Endothelial cell of umbilical vein (primary cell): ENCODE measurements around the gene CCNG1. TPM values are rescaled to one million over a fixed set of nuclear protein-coding genes. Genes with fewer than 3 reads are reported as not detected.

Experiments
- BruUV-seq: library from RNA; stranded (reverse); fragments of 400-500 nt; replicated peaks from 2 replicates; lab custom pipeline; 2021; lab: Mats Ljungman, UMichigan
- CTCF ChIA-PET: fragments of 300-600, 350-600 bp; sonication (Branson Sonifier 250); formaldehyde crosslinking; loops from one replicate; lab custom pipeline; 2021; ENCODE audit warnings: antibody characterized with exemption, inconsistent platforms; lab: Charles Lee
- POLR2A ChIA-PET: fragments of 300-600, 350-600 bp; sonication (Branson Sonifier 250); formaldehyde crosslinking; loops from one replicate; lab custom pipeline; 2021; ENCODE audit warnings: antibody characterized with exemption, inconsistent platforms; lab: Charles Lee
- DNase-seq: peaks from one replicate; pipeline ENCODE4 v3.0.0-alpha.2; 2011; ENCODE audit warnings: low read depth, low spot score
- FAIRE-seq: peaks from 2 replicates; lab custom pipeline; 2011; peaks lifted over from hg19 to GRCh38; lab: Jason Lieb, UNC
- H2AFZ ChIP-seq: 2 replicates; pipeline ENCODE4 v1.6.0; 2012; ENCODE audit warnings: low read depth, low read length, control low read depth, inconsistent platforms
- H3K27ac ChIP-seq: 2 replicates; pipeline ENCODE4 v1.5.1; 2011; ENCODE audit warnings: low read depth, mild to moderate bottlenecking, control low read depth, low read length, moderate library complexity; ENCODE audit not compliant: insufficient read depth
- H3K27me3 ChIP-seq, 2 experiments: 2 replicates each; pipeline versions ENCODE4 v1.6.0 to v1.6.1; 2011; ENCODE audit warnings: low read length in 2 of 2, mixed read lengths in 1 of 2; ENCODE audit not compliant: control insufficient read depth in 2 of 2, insufficient read depth in 2 of 2
- H3K36me3 ChIP-seq, 2 experiments: 2 replicates in 1 of 2; 3 replicates in 1 of 2; pipeline ENCODE4 v1.5.1; 2011; ENCODE audit warnings: low read length in 2 of 2, mild to moderate bottlenecking in 1 of 2, moderate library complexity in 1 of 2; ENCODE audit not compliant: control insufficient read depth in 2 of 2, insufficient read depth in 2 of 2; ENCODE audit errors: extremely low read depth in 1 of 2
- H3K4me1 ChIP-seq: 3 replicates; pipeline ENCODE4 v1.5.1; 2011; ENCODE audit warnings: mild to moderate bottlenecking, low read length; ENCODE audit not compliant: control insufficient read depth, insufficient read depth; ENCODE audit errors: extremely low read depth
- H3K4me2 ChIP-seq: 2 replicates; pipeline ENCODE4 v1.6.1; 2011; ENCODE audit warnings: low read length, control low read depth, mixed read lengths; ENCODE audit not compliant: insufficient read depth
- H3K4me3 ChIP-seq, 3 experiments: fragments of 200-600 bp in 1 of 3; sonication (generic), shearing (Covaris generic) in 1 of 3; replicated peaks in 1 of 3; 2 replicates each; pipeline ENCODE4 v1.5.1; 2011 to 2016; ENCODE audit warnings: control low read depth in 3 of 3, low read length in 3 of 3, mild to moderate bottlenecking in 2 of 3, inconsistent platforms in 1 of 3, low read depth in 1 of 3, moderate library complexity in 1 of 3; ENCODE audit not compliant: insufficient read depth in 1 of 3
- H3K79me2 ChIP-seq: 2 replicates; pipeline ENCODE4 v1.6.0; 2012; ENCODE audit warnings: low read length, inconsistent platforms; ENCODE audit not compliant: control insufficient read depth, insufficient read depth
- H3K9ac ChIP-seq: replicated peaks from 2 replicates; pipeline ENCODE3; 2011; ENCODE audit warnings: low read length, control low read depth; ENCODE audit not compliant: insufficient read depth; ENCODE audit errors: extremely low read depth
- H3K9me1 ChIP-seq: replicated peaks from 3 replicates; pipeline ENCODE4 v1.6.0; 2011; ENCODE audit warnings: mild to moderate bottlenecking, low read length; ENCODE audit not compliant: control insufficient read depth, insufficient read depth; ENCODE audit errors: extremely low read depth
- H3K9me3 ChIP-seq: replicated peaks from 2 replicates; pipeline ENCODE4 v1.5.1; 2012; ENCODE audit warnings: low read length, inconsistent platforms; ENCODE audit not compliant: control insufficient read depth, insufficient read depth
- H4K20me1 ChIP-seq: replicated peaks from 2 replicates; pipeline ENCODE3; 2011; ENCODE audit warnings: mild to moderate bottlenecking, low read length; ENCODE audit not compliant: control insufficient read depth, insufficient read depth; ENCODE audit errors: extremely low read depth
- CTCF ChIP-seq, 2 donors: IDR thresholded peaks; 1 replicate in 1 of 2; 2 replicates in 1 of 2; pipeline ENCODE4 v1.5.1; 2011; ENCODE audit warnings: low read length in 2 of 2, mild to moderate bottlenecking in 2 of 2, moderate library complexity in 2 of 2, control low read depth in 1 of 2, inconsistent platforms in 1 of 2, low read depth in 1 of 2; ENCODE audit not compliant: insufficient read depth in 1 of 2; ENCODE audit errors: extremely low read depth in 1 of 2
- POLR2A ChIP-seq: IDR thresholded peaks from 2 replicates; pipeline ENCODE4 v1.6.1; 2012; ENCODE audit warnings: low read depth, mild to moderate bottlenecking, control low read depth, low read length
- dilution Hi-C: fragments of 300-500 bp; cut with MboI; formaldehyde crosslinking; loops from one replicate; pipeline ENCODE4 v1.15.0; 2019; ENCODE audit warnings: low sequenced_read_pairs; ENCODE audit not compliant: extremely low pct_ligation_motif_present
- intact Hi-C: fragments of 100-400 bp; cut with micrococcal nuclease; formaldehyde crosslinking; loops from one replicate; pipeline ENCODE4 v1.10.0; 2022
- polyA plus RNA-seq, 4 experiments: library from polyadenylated mRNA; depleted of rRNA in 3 of 4; stranded (reverse) in 3 of 4; unstranded in 1 of 4; fragments of >200 nt; gene quantifications; 2 replicates each; pipeline versions ENCODE4 v1.2.1 to v1.2.3, GENCODE V29; 2011 to 2012; ENCODE audit warnings: missing spikeins in 1 of 4
- total RNA-seq: library from RNA; stranded (reverse); gene quantifications from 2 replicates; pipeline ENCODE4 v1.2.3, GENCODE V29; 2021
- TF ChIP-seq, protein P1 (sequence below): IDR thresholded peaks from 2 replicates; pipeline ENCODE4 v1.6.1; 2011; ENCODE audit not compliant: insufficient read depth, insufficient read length

Gene CCNG1
- total and polyA plus RNA-seq, 2 donors (not counting 3 experiments of a cell fraction or from before 2014, with no cell fraction given): 47.2 to 186 TPM

DNA sequence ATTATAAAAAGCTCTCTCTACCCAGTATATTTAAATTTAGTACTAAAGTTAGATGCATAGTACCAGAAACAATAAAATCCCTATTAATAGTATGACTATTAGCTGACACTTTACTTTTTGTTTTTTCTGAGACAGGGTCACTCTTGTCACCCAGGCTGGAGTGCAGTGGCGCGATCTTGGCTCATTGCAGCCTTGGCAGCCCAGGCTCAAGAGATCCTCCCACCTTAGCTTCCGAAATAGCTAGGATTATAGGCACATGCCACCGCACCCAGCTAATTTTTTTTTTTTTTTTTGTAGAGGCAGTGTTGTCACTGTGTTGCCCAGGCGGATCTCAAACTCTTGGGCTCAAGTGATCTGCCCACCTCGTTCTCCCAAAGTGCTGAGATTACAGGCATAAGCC lies 8.0 kb downstream of the CCNG1 start:
- POLR2A ChIA-PET: interaction anchor here (0.9 kb wide), 1 partner anchor 64 kb away, joined by 3 read pairs; no protein-coding TSS in a partner anchor
- intact Hi-C loops: no loop called here
- peaks cover 17 to 51% of the 10 kb centered on the region in 2 experiments for H3K36me3 ChIP-seq

More for the DNA sequence above, 8.0 kb downstream of the CCNG1 start:
- H3K4me1 ChIP-seq: peaks cover 7% of the 10 kb centered on the region
- DNase-seq: no peak
- TF ChIP-seq CTCF (IDR thresholded peaks at IDR 0.05; ENCODE audit: extremely low read depth in 1 of 2, insufficient read depth in 1 of 2, low read depth in 1 of 2, low read length in 2 of 2) (no peak), POLR2A (no peak)
- TF ChIP-seq, protein P1, sequence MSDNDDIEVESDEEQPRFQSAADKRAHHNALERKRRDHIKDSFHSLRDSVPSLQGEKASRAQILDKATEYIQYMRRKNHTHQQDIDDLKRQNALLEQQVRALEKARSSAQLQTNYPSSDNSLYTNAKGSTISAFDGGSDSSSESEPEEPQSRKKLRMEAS: no peak
- H2AFZ ChIP-seq: no peak overlapping the region
- no peak overlapping the region for H3K4me3 ChIP-seq
- CTCF ChIA-PET: no interaction called here
- H3K9me3 ChIP-seq: no peaks in the 10 kb centered on the region
- H3K27me3 ChIP-seq: no peaks in the 10 kb centered on the region
- no peaks in the 10 kb centered on the region for H3K9me1 ChIP-seq
- BruUV-seq: no TSS peak
- no peak overlapping the region for H3K4me2 ChIP-seq
- peaks cover 14% of the 10 kb centered on the region for H3K79me2 ChIP-seq
- H3K9ac ChIP-seq: no peak overlapping the region
- H4K20me1 ChIP-seq: peaks cover 2% of the 10 kb centered on the region
- dilution Hi-C loops: no loop called here
- FAIRE-seq: no peak
- no peak overlapping the region for H3K27ac ChIP-seq
